GM12878 (cell line): Measurements from ENCODE around the gene RALGPS2. TPM values are rescaled to one million over a fixed set of nuclear protein-coding genes. Genes with fewer than 3 reads are reported as not detected.
A peak's percentile ranks its signal among the peaks of the same experiment; 100 is the strongest.

Experiments used
- ATAC-seq: fragments of 200-7000 bp; cut with Tn5 transposase; 3 replicates; pipeline ENCODE4 v1.9.1; 2020; ENCODE audit warnings: mild to moderate bottlenecking, moderate library complexity
- BruUV-seq: library from RNA; stranded (reverse); fragments of 400-500 nt; replicated peaks from 2 replicates; lab custom pipeline; 2021; lab: Mats Ljungman, UMichigan
- CTCF ChIA-PET: fragments of 300-600 bp; sonication (Branson Sonifier 250); formaldehyde crosslinking; extraction: SDS; loops from one replicate; lab custom pipeline; 2021; ENCODE audit warnings: inconsistent platforms; lab: Yijun Ruan, JAX
- POLR2A ChIA-PET: fragments of 350-600 bp; formaldehyde crosslinking; extraction: SDS; loops from one replicate; lab custom pipeline; 2021; ENCODE audit warnings: inconsistent platforms; lab: Charles Lee
- RAD21 ChIA-PET: fragments of 300-600 bp; sonication (Branson Sonifier 250); formaldehyde crosslinking; loops from one replicate; lab custom pipeline; 2023; ENCODE audit warnings: antibody characterized with exemption; ENCODE audit not compliant: unreplicated experiment; lab: Charles Lee
- SMC1A ChIA-PET: fragments of 300-600 bp; sonication (Branson Sonifier 250); formaldehyde crosslinking; loops from one replicate; lab custom pipeline; 2023; ENCODE audit not compliant: unreplicated experiment, uncharacterized antibody; lab: Charles Lee
- DNase-seq: peaks from one replicate; pipeline ENCODE4 v3.0.0-alpha.2; 2011; ENCODE audit warnings: low read depth, low spot score
- FAIRE-seq: peaks from 3 replicates; lab custom pipeline; 2011; peaks lifted over from hg19 to GRCh38; lab: Jason Lieb, UNC
- H2AFZ ChIP-seq: 2 replicates; pipeline ENCODE4 v1.6.0; 2011; ENCODE audit warnings: low read depth, low read length, control low read depth; ENCODE audit not compliant: control insufficient read depth
- H3K27ac ChIP-seq: 2 replicates; pipeline ENCODE4 v1.5.1; 2011; ENCODE audit warnings: control low read depth; ENCODE audit not compliant: control insufficient read depth, insufficient read depth
- H3K27me3 ChIP-seq, 2 experiments: replicated peaks in 1 of 2; 2 replicates each; pipeline versions ENCODE4 v1.6.0 to v1.6.1; 2011; ENCODE audit warnings: low read length in 1 of 2; ENCODE audit not compliant: control insufficient read depth in 2 of 2, insufficient read depth in 2 of 2
- H3K36me3 ChIP-seq, 2 experiments: 2 replicates each; pipeline ENCODE4 v1.5.1; 2011; ENCODE audit warnings: low read length in 1 of 2; ENCODE audit not compliant: control insufficient read depth in 2 of 2, insufficient read depth in 2 of 2
- H3K4me1 ChIP-seq: 2 replicates; pipeline ENCODE4 v1.6.1; 2011; ENCODE audit warnings: mild to moderate bottlenecking, low read length, moderate library complexity, mixed read lengths; ENCODE audit not compliant: control insufficient read depth, insufficient read depth
- H3K4me2 ChIP-seq: 2 replicates; pipeline ENCODE4 v1.6.0; 2011; ENCODE audit warnings: control low read depth; ENCODE audit not compliant: control insufficient read depth, insufficient read depth
- H3K4me3 ChIP-seq: fragments of 200-600 bp; sonication (generic); 2 replicates; pipeline ENCODE4 v1.5.1; 2016
- H3K79me2 ChIP-seq: 2 replicates; pipeline ENCODE4 v1.6.0; 2011; ENCODE audit warnings: low read length; ENCODE audit not compliant: control insufficient read depth, insufficient read depth
- H3K9ac ChIP-seq: 2 replicates; pipeline ENCODE4 v1.8.0; 2011; ENCODE audit warnings: low read length, control low read depth, mixed read lengths; ENCODE audit not compliant: control insufficient read depth, insufficient read depth
- H3K9me3 ChIP-seq: replicated peaks from 3 replicates; pipeline ENCODE4 v1.5.1; 2011; ENCODE audit warnings: mild to moderate bottlenecking, low read length; ENCODE audit not compliant: control insufficient read depth, insufficient read depth
- H4K20me1 ChIP-seq: 2 replicates; pipeline ENCODE4 v1.6.0; 2011; ENCODE audit not compliant: control insufficient read depth, insufficient read depth
- BCL11A ChIP-seq: IDR thresholded peaks from 2 replicates; pipeline ENCODE4 v1.6.1; 2011; ENCODE audit warnings: low read depth, low read length
- GATAD2B ChIP-seq: fragments of 450-650 bp; conservative IDR thresholded peaks from 2 replicates; pipeline ENCODE4 v1.6.1; 2017; ENCODE audit warnings: low read depth, mild to moderate bottlenecking, moderate library complexity
- ZNF687 ChIP-seq: fragments of 450-650 bp; IDR thresholded peaks from 2 replicates; pipeline ENCODE4 v1.6.1; 2017; ENCODE audit warnings: mild to moderate bottlenecking, moderate library complexity
- WGBS: methylation state at CpG from one replicate; pipeline ENCODE4 v1.1.6; 2016; ENCODE audit warnings: low lambda C conversion rate; ENCODE audit not compliant: insufficient replicate concordance, insufficient coverage; ENCODE audit errors: missing lambda C conversion rate; 5-methylcytosine and 5-hydroxymethylcytosine counted together
- in situ Hi-C: fragments of 300-500 bp; cut with MboI; formaldehyde crosslinking; loops from 9 replicates; pipeline ENCODE4 v1.14.3; 2018; ENCODE audit warnings: mixed read lengths
- intact Hi-C: fragments of 100-400 bp; cut with micrococcal nuclease; formaldehyde crosslinking; loops from one replicate; pipeline ENCODE4 v1.14.2; 2022; ENCODE audit not compliant: unreplicated experiment
- polyA plus RNA-seq, 11 experiments: library from polyadenylated mRNA; depleted of rRNA in 4 of 11; unstranded in 6 of 11; stranded (reverse) in 5 of 11; fragments of >200 nt; fragmentation: Nextera tagmentation in 4 of 11; fragmentation: Illumina TruSeq in 1 of 11; extraction: Ambion mirVana in 4 of 11; extraction: Trizol in 1 of 11; gene quantifications; 1 replicate in 1 of 11; 2 replicates in 10 of 11; pipeline versions ENCODE4 v1.2.1 to v1.2.3, GENCODE V29; 2011 to 2016; ENCODE audit warnings: inconsistent platforms in 2 of 11, missing spikeins in 2 of 11, low read depth in 1 of 11
- total RNA-seq, 4 experiments: library from RNA; depleted of rRNA in 3 of 4; stranded (reverse); fragments of >200 nt in 3 of 4; fragmentation: Illumina TruSeq in 1 of 4; extraction: Trizol in 1 of 4; gene quantifications; 2 replicates each; pipeline versions ENCODE4 v1.2.1 to v1.2.3, GENCODE V29; 2013 to 2021
- TF ChIP-seq, protein P1 (sequence below): fragments of 450-650 bp; IDR thresholded peaks from 2 replicates; pipeline ENCODE4 v1.6.1; 2016; ENCODE audit warnings: mild to moderate bottlenecking

The RALGPS2 gene
- total and polyA plus RNA-seq, 10 of the 15 experiments (the other 5 are each of a cell fraction or from before 2014, with no cell fraction given), result 0.08 to 3.7 (median 0.50) TPM

DNA sequence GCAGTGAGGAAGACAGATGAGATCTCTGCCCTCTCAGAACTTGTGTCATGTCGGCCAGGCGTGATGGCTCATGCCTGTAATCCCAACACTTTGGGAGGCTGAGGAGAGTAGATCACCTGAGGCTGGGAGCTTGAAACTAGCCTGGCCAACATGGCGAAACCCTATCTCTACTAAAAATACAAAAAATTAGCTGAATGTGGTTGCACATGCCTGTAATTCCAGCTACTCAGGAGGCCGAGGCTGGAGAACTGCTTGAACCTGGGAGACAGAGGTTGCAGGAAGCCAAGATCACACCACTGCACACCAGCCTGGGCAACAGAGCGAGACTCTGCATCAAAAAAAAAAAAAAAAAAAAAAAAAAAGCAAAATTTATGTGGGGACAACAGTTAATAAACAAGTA is 40.9 kb upstream of the RALGPS2 start:
- H4K20me1 ChIP-seq, result no peaks in the 10 kb centered on the region
- in situ Hi-C loops, result no loop called here
- no peaks in the 10 kb centered on the region for H3K9me3 ChIP-seq
- no peak overlapping the region for H3K9ac ChIP-seq
- H3K79me2 ChIP-seq, result no peaks in the 10 kb centered on the region
- no peak for FAIRE-seq
- no peaks in the 10 kb centered on the region for H3K27me3 ChIP-seq
- ATAC-seq, result peak; percentile 18
- 73% methylated on average over 4 of the region's 5 CpGs for WGBS
- no peak overlapping the region for H2AFZ ChIP-seq
- peaks cover 13% of the 10 kb centered on the region for H3K4me1 ChIP-seq
- POLR2A ChIA-PET, result no interaction called here
- intact Hi-C loops, result no loop called here
- no peak overlapping the region for H3K4me3 ChIP-seq
- CTCF ChIA-PET, result interaction anchor here (0.6 to 1.4 kb wide), 6 partner anchors 18 to 146 kb away, joined by 3 to 4 read pairs (median 3); no protein-coding TSS in a partner anchor
- H3K27ac ChIP-seq, result no peak overlapping the region
- BruUV-seq, result no TSS peak
- H3K36me3 ChIP-seq, result no peaks in the 10 kb centered on the region
- SMC1A ChIA-PET, result interaction anchor here (0.7 to 1.9 kb wide), 9 partner anchors 16 to 140 kb away, joined by 3 to 7 read pairs (median 4); no protein-coding TSS in a partner anchor
- TF ChIP-seq GATAD2B, result no peak
- no peak for TF ChIP-seq ZNF687
- TF ChIP-seq, protein P1, sequence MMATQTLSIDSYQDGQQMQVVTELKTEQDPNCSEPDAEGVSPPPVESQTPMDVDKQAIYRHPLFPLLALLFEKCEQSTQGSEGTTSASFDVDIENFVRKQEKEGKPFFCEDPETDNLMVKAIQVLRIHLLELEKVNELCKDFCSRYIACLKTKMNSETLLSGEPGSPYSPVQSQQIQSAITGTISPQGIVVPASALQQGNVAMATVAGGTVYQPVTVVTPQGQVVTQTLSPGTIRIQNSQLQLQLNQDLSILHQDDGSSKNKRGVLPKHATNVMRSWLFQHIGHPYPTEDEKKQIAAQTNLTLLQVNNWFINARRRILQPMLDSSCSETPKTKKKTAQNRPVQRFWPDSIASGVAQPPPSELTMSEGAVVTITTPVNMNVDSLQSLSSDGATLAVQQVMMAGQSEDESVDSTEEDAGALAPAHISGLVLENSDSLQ, result no peak
- TF ChIP-seq BCL11A, result no peak
- no peak overlapping the region for H3K4me2 ChIP-seq
- no peak for DNase-seq
- RAD21 ChIA-PET, result interaction anchor here (0.8 to 1.3 kb wide), 5 partner anchors 20 to 496 kb away, joined by 3 to 5 read pairs (median 3); no protein-coding TSS in a partner anchor
